Large intestine (tissue), 3 donors: Measurements from ENCODE around the gene NPHP4. TPM values are rescaled to one million over a fixed set of nuclear protein-coding genes. Genes with fewer than 3 reads are reported as not detected.

Experiments used
- DNase-seq, 2 donors: peaks; one replicate each; pipeline versions ENCODE4 v3.0.0 to v3.0.0-alpha.2; 2013
- H3K27ac ChIP-seq: one replicate; pipeline ENCODE4 v1.5.1; 2013; ENCODE audit warnings: low read length
- H3K27me3 ChIP-seq: 2 replicates; pipeline ENCODE4 v1.6.1; 2013; ENCODE audit warnings: low read length; ENCODE audit not compliant: control insufficient read depth, insufficient read depth
- H3K36me3 ChIP-seq: 2 replicates; pipeline ENCODE4 v1.6.1; 2013; ENCODE audit warnings: low read length; ENCODE audit not compliant: control insufficient read depth, insufficient read depth
- H3K4me1 ChIP-seq: one replicate; pipeline ENCODE4 v1.6.1; 2013; ENCODE audit warnings: low read length; ENCODE audit not compliant: control insufficient read depth, insufficient read depth
- H3K4me3 ChIP-seq: one replicate; pipeline ENCODE4 v1.5.1; 2013; ENCODE audit warnings: low read length
- H3K9me3 ChIP-seq: one replicate; pipeline ENCODE4 v1.6.1; 2013; ENCODE audit warnings: mild to moderate bottlenecking, low read depth, low read length, moderate library complexity; ENCODE audit not compliant: control insufficient read depth
- WGBS: methylation state at CpG from one replicate; pipeline ENCODE4 v1.1.5; 2013; ENCODE audit warnings: low lambda C conversion rate; ENCODE audit not compliant: insufficient coverage; 5-methylcytosine and 5-hydroxymethylcytosine counted together
- polyA plus RNA-seq: library from polyadenylated mRNA; unstranded; fragments of 120-200 nt; gene quantifications from one replicate; pipeline ENCODE4 v1.2.1, GENCODE V29; 2013

The NPHP4 gene
- polyA plus RNA-seq, 1 donor, result 11.4 TPM

- H3K36me3 ChIP-seq, result peaks cover 24% of the 10 kb centered on the region
- no CpG with 5 or more reads among the region's 27 CpGs for WGBS
- H3K27me3 ChIP-seq, result no peaks in the 10 kb centered on the region
- H3K9me3 ChIP-seq, result peaks cover 4% of the 10 kb centered on the region
- no peak overlapping the region for H3K4me3 ChIP-seq
- no peak for DNase-seq
- no peaks in the 10 kb centered on the region for H3K4me1 ChIP-seq
- H3K27ac ChIP-seq, result no peak overlapping the region
Measured at GRCh38 chr1:5882367-5883128, 109.7 kb downstream of the NPHP4 start.

- WGBS, result no CpG with 5 or more reads among the region's 22 CpGs
- Histone ChIP-seq H3K36me3 (peaks cover 20% of the 10 kb centered on the region), H3K4me3 (no peak overlapping the region), H3K27me3 (no peaks in the 10 kb centered on the region), H3K4me1 (no peaks in the 10 kb centered on the region), H3K27ac (no peak overlapping the region), H3K9me3 (peaks cover 4% of the 10 kb centered on the region)
- no peak for DNase-seq
Measured at GRCh38 chr1:5881526-5882222, 110.6 kb downstream of the NPHP4 start.

- Histone ChIP-seq H3K27ac (no peak overlapping the region), H3K36me3 (peaks cover 17% of the 10 kb centered on the region), H3K9me3 (peaks cover 4% of the 10 kb centered on the region), H3K27me3 (no peaks in the 10 kb centered on the region), H3K4me3 (no peak overlapping the region), H3K4me1 (no peaks in the 10 kb centered on the region)
- WGBS, result no CpG with 5 or more reads among the region's 25 CpGs
- no peak for DNase-seq
Measured at GRCh38 chr1:5880630-5881405, 111.4 kb downstream of the NPHP4 start.

GRCh38 chr1:5879421-5879820, 112.8 kb downstream of the NPHP4 start:
- DNase-seq, result no peak
- Histone ChIP-seq H3K4me1 (no peaks in the 10 kb centered on the region), H3K27me3 (no peaks in the 10 kb centered on the region), H3K27ac (no peak overlapping the region), H3K36me3 (peaks cover 24% of the 10 kb centered on the region), H3K9me3 (peaks cover 4% of the 10 kb centered on the region), H3K4me3 (no peak overlapping the region)
- no CpG with 5 or more reads among the region's 7 CpGs for WGBS

GRCh38 chr1:5878971-5879370, 113.3 kb downstream of the NPHP4 start:
- H3K9me3 ChIP-seq, result peaks cover 4% of the 10 kb centered on the region
- DNase-seq, result no peak
- H3K4me1 ChIP-seq, result no peaks in the 10 kb centered on the region
- no peak overlapping the region for H3K27ac ChIP-seq
- peaks cover 28% of the 10 kb centered on the region for H3K36me3 ChIP-seq
- WGBS, result no CpG with 5 or more reads among the region's 4 CpGs
- no peaks in the 10 kb centered on the region for H3K27me3 ChIP-seq
- H3K4me3 ChIP-seq, result no peak overlapping the region

- Histone ChIP-seq H3K36me3 (peaks cover 39% of the 10 kb centered on the region), H3K9me3 (peaks cover 4% of the 10 kb centered on the region)
Measured at GRCh38 chr1:5877683-5878530, 114.3 kb downstream of the NPHP4 start.

GRCh38 chr1:5877001-5877400, 115.2 kb downstream of the NPHP4 start:
- H3K4me3 ChIP-seq, result no peak overlapping the region
- WGBS, result no CpG with 5 or more reads among the region's 22 CpGs
- no peak overlapping the region for H3K27ac ChIP-seq
- no peak for DNase-seq
- no peaks in the 10 kb centered on the region for H3K4me1 ChIP-seq
- no peaks in the 10 kb centered on the region for H3K27me3 ChIP-seq
- peaks cover 39% of the 10 kb centered on the region for H3K36me3 ChIP-seq
- H3K9me3 ChIP-seq, result peaks cover 4% of the 10 kb centered on the region

More at GRCh38 chr1:5877683-5878530, 114.3 kb downstream of the NPHP4 start:
- WGBS, result 100% methylated on average over 3 of the region's 20 CpGs
- Histone ChIP-seq H3K27ac (no peak overlapping the region), H3K4me1 (no peaks in the 10 kb centered on the region), H3K27me3 (no peaks in the 10 kb centered on the region), H3K4me3 (no peak overlapping the region)
- DNase-seq, result no peak

GRCh38 chr1:5876094-5876650, 116.1 kb downstream of the NPHP4 start:
- no CpG with 5 or more reads among the region's 7 CpGs for WGBS
- Histone ChIP-seq H3K27ac (no peak overlapping the region), H3K27me3 (no peaks in the 10 kb centered on the region), H3K4me3 (no peak overlapping the region), H3K4me1 (no peaks in the 10 kb centered on the region), H3K36me3 (peaks cover 42% of the 10 kb centered on the region), H3K9me3 (peaks cover 4% of the 10 kb centered on the region)
- DNase-seq, result no peak

- Histone ChIP-seq H3K4me3 (no peak overlapping the region), H3K4me1 (no peaks in the 10 kb centered on the region), H3K36me3 (peaks cover 42% of the 10 kb centered on the region), H3K27ac (no peak overlapping the region), H3K9me3 (peaks cover 4% of the 10 kb centered on the region), H3K27me3 (no peaks in the 10 kb centered on the region)
- DNase-seq, result no peak
- WGBS, result no CpG with 5 or more reads among the region's 15 CpGs
Measured at GRCh38 chr1:5875345-5875910, 116.8 kb downstream of the NPHP4 start.
